Fibroblast of lung (primary cell): ENCODE data around the gene S100A12. TPM values are rescaled to one million over a fixed set of nuclear protein-coding genes. Genes with fewer than 3 reads are reported as not detected.

ENCODE experiments used
- DNase-seq, 2 donors: peaks; one replicate each; pipeline versions ENCODE4 v3.0.0 to v3.0.0-alpha.2; 2010; ENCODE audit warnings: low read depth in 2 of 2
- H2AFZ ChIP-seq: 2 replicates; pipeline ENCODE4 v1.5.1; 2012; ENCODE audit warnings: low read length, control low read depth, inconsistent platforms
- H3K27ac ChIP-seq: 2 replicates; pipeline ENCODE4 v1.5.1; 2011; ENCODE audit warnings: low read length, control low read depth; ENCODE audit not compliant: insufficient read depth
- H3K27me3 ChIP-seq: 2 replicates; pipeline ENCODE4 v1.5.1; 2011; ENCODE audit warnings: mild to moderate bottlenecking, low read length; ENCODE audit not compliant: control insufficient read depth, insufficient read depth
- H3K36me3 ChIP-seq: 2 replicates; pipeline ENCODE4 v1.5.1; 2011; ENCODE audit warnings: low read length; ENCODE audit not compliant: control insufficient read depth, insufficient read depth
- H3K4me1 ChIP-seq: 2 replicates; pipeline ENCODE4 v1.5.1; 2011; ENCODE audit warnings: low read length; ENCODE audit not compliant: control insufficient read depth, insufficient read depth; ENCODE audit errors: extremely low read depth
- H3K4me2 ChIP-seq: 2 replicates; pipeline ENCODE4 v1.5.1; 2011; ENCODE audit warnings: low read length, control low read depth; ENCODE audit not compliant: insufficient read depth; ENCODE audit errors: extremely low read depth
- H3K4me3 ChIP-seq, 4 experiments: fragments of 200-600 bp in 1 of 4; sonication (generic) in 1 of 4; replicated peaks in 1 of 4; 2 replicates each; pipeline ENCODE4 v1.5.1; 2011 to 2016; ENCODE audit warnings: low read length in 4 of 4, low read depth in 3 of 4, mild to moderate bottlenecking in 3 of 4, control low read depth in 2 of 4, inconsistent platforms in 1 of 4, mixed read lengths in 1 of 4; ENCODE audit not compliant: insufficient read depth in 1 of 4; ENCODE audit errors: control extremely low read depth in 1 of 4
- H3K79me2 ChIP-seq: 2 replicates; pipeline ENCODE4 v1.5.1; 2012; ENCODE audit warnings: mild to moderate bottlenecking, low read length, inconsistent platforms; ENCODE audit not compliant: control insufficient read depth, insufficient read depth
- H3K9ac ChIP-seq: 2 replicates; pipeline ENCODE4 v1.5.1; 2011; ENCODE audit warnings: mild to moderate bottlenecking, low read length, control low read depth; ENCODE audit not compliant: insufficient read depth
- H3K9me3 ChIP-seq: 2 replicates; pipeline ENCODE4 v1.5.1; 2012; ENCODE audit warnings: low read depth, low read length; ENCODE audit not compliant: control insufficient read depth, insufficient read depth
- H4K20me1 ChIP-seq: 2 replicates; pipeline ENCODE4 v1.5.1; 2011; ENCODE audit warnings: low read length; ENCODE audit not compliant: control insufficient read depth, insufficient read depth; ENCODE audit errors: extremely low read depth
- CTCF ChIP-seq, 2 donors: IDR thresholded peaks in 1 of 2; conservative IDR thresholded peaks in 1 of 2; 1 replicate in 1 of 2; 2 replicates in 1 of 2; pipeline ENCODE4 v1.5.1; 2011 to 2012; ENCODE audit warnings: low read length in 2 of 2, control low read depth in 1 of 2, inconsistent platforms in 1 of 2, low read depth in 1 of 2, mild to moderate bottlenecking in 1 of 2
- EZH2 ChIP-seq: IDR thresholded peaks from 2 replicates; pipeline ENCODE4 v1.5.1; 2012; ENCODE audit warnings: low read length, control low read depth, mild to moderate bottlenecking; ENCODE audit errors: missing control alignments
- polyA plus RNA-seq, 2 donors: library from polyadenylated mRNA; depleted of rRNA in 1 of 2; stranded (reverse) in 1 of 2; unstranded in 1 of 2; fragments of >200 nt; gene quantifications; 2 replicates each; pipeline ENCODE4 v1.2.1, GENCODE V29; 2011 to 2012; ENCODE audit warnings: missing spikeins in 1 of 2
- total RNA-seq: library from RNA; depleted of rRNA; stranded (reverse); fragments of >200 nt; gene quantifications from 2 replicates; pipeline ENCODE4 v1.2.1, GENCODE V29; 2014

The S100A12 gene
- total and polyA plus RNA-seq, 2 donors (not counting 1 experiment from before 2014, with no cell fraction given) = not detected

DNA sequence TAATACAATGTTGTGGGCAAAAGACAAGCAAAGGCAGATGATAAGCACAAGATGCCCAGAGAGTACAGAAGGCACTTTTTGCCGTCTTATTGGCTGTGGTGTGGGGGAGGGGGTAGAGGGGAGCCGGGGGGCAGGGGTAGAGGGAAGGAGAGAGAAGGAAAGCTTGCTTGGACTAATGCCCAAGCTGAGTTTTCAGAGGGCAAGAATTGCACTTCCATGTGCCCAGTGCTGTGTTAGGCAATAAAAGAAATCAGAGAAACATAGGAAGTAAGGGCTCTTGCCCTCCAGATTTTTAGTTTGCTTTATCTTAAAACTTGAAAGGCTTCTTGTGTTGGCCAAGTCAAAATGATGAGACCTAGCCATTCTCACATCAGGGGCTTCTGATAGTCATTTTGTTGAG, 8.3 kb downstream of the S100A12 start:
- Histone ChIP-seq H3K27me3 (peaks cover 7% of the 10 kb centered on the region), H3K9me3 (no peaks in the 10 kb centered on the region), H3K9ac (no peak overlapping the region), H3K27ac (no peak overlapping the region), H3K4me2 (no peak overlapping the region), H3K36me3 (no peaks in the 10 kb centered on the region), H3K4me1 (no peaks in the 10 kb centered on the region), H3K79me2 (no peaks in the 10 kb centered on the region), H3K4me3 (no peak overlapping the region), H2AFZ (no peak overlapping the region), H4K20me1 (no peaks in the 10 kb centered on the region)
- no peak for DNase-seq
- TF ChIP-seq EZH2 = no peak
- TF ChIP-seq CTCF (conservative IDR thresholded peaks at IDR 0.05 in 1 of 2, IDR thresholded peaks at IDR 0.05 in 1 of 2; ENCODE audit: low read depth in 1 of 2, low read length in 2 of 2) = no peak

GRCh38 chr1:153366261-153366660, 9.2 kb downstream of the S100A12 start:
- Histone ChIP-seq H3K27ac (no peak overlapping the region), H2AFZ (no peak overlapping the region), H4K20me1 (no peaks in the 10 kb centered on the region), H3K27me3 (peaks cover 7% of the 10 kb centered on the region), H3K9ac (no peak overlapping the region), H3K9me3 (no peaks in the 10 kb centered on the region), H3K79me2 (no peaks in the 10 kb centered on the region), H3K36me3 (no peaks in the 10 kb centered on the region), H3K4me3 (no peak overlapping the region), H3K4me2 (no peak overlapping the region), H3K4me1 (no peaks in the 10 kb centered on the region)
- TF ChIP-seq CTCF (conservative IDR thresholded peaks at IDR 0.05 in 1 of 2, IDR thresholded peaks at IDR 0.05 in 1 of 2; ENCODE audit: low read depth in 1 of 2, low read length in 2 of 2) (no peak), EZH2 (no peak)
- no peak for DNase-seq

DNA sequence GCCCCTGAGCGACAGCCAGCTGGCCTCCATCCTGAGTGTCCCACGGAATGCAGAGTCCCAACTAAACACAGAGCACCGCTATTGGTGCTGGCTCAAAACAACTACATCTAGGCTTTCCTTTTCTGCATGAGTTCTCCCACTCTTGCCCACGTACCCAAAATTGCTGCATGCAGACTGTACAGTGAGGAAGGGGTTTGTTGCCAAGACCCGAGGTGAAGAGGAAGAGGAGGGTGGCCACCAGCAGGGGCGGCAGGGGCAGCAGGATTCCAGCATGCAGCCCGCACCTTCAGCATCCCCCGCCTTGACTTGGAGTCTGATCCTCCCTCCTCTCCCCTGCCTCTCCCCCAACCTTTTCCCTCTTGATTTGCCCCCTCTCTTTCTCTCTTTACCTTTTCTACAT, 9.7 kb downstream of the S100A12 start:
- Histone ChIP-seq H3K9me3 (no peaks in the 10 kb centered on the region), H3K9ac (no peak overlapping the region), H3K4me2 (no peak overlapping the region), H3K36me3 (no peaks in the 10 kb centered on the region), H3K79me2 (no peaks in the 10 kb centered on the region), H3K27me3 (peaks cover 9% of the 10 kb centered on the region), H3K4me3 (no peak overlapping the region), H3K4me1 (no peaks in the 10 kb centered on the region), H4K20me1 (no peaks in the 10 kb centered on the region), H3K27ac (no peak overlapping the region), H2AFZ (no peak overlapping the region)
- TF ChIP-seq CTCF (conservative IDR thresholded peaks at IDR 0.05 in 1 of 2, IDR thresholded peaks at IDR 0.05 in 1 of 2; ENCODE audit: low read depth in 1 of 2, low read length in 2 of 2) (no peak), EZH2 (no peak)
- DNase-seq = no peak
